Skeletal muscle satellite cell (primary cell): ENCODE results near the gene STARD13.

Experiments
- H3K27me3 ChIP-seq: 2 replicates; pipeline ENCODE4 v1.7.0; 2013; ENCODE audit warnings: low read length; ENCODE audit not compliant: control insufficient read depth, insufficient read depth
- H3K36me3 ChIP-seq: 2 replicates; pipeline ENCODE4 v1.7.0; 2013; ENCODE audit warnings: mild to moderate bottlenecking, control low read depth, low read length; ENCODE audit not compliant: insufficient read depth
- H3K4me1 ChIP-seq: 2 replicates; pipeline ENCODE4 v1.7.0; 2013; ENCODE audit warnings: low read length; ENCODE audit not compliant: control insufficient read depth, insufficient read depth
- H3K4me2 ChIP-seq: 2 replicates; pipeline ENCODE4 v1.7.0; 2013; ENCODE audit warnings: mild to moderate bottlenecking, low read length
- H3K4me3 ChIP-seq: 2 replicates; pipeline ENCODE4 v1.7.0; 2013; ENCODE audit warnings: low read length
- H3K9ac ChIP-seq: 2 replicates; pipeline ENCODE4 v1.7.0; 2013; ENCODE audit warnings: mild to moderate bottlenecking, low read depth, low read length, moderate library complexity
- H3K9me3 ChIP-seq: replicated peaks from 2 replicates; pipeline ENCODE4 v1.7.0; 2013; ENCODE audit warnings: mild to moderate bottlenecking, control low read depth, low read length

Gene STARD13

DNA sequence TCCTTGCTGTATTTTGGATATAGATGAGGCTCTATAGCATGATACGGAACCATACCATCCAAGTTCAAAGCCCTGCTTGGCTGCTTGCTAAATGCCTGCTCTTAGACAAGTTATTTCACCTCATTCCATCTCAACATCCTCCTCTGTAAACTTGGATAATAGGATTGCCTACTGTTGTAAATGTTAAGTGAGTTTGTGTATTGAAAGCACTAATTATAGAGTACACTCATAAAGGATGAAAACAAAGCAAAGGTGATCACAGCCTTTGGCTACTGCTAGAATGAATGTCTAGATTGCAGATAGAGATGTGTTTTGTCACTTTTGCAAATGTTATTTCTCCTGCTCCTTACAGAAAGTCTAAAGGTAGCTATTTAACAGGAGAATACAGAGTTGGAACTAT, 34.3 kb upstream of the STARD13 start:
- no peaks in the 10 kb centered on the region for H3K27me3 ChIP-seq
- peaks cover 3% of the 10 kb centered on the region for H3K9me3 ChIP-seq
- no peaks in the 10 kb centered on the region for H3K36me3 ChIP-seq
- H3K4me1 ChIP-seq: peaks cover 34% of the 10 kb centered on the region
- no peak overlapping the region for H3K9ac ChIP-seq
- no peak overlapping the region for H3K4me3 ChIP-seq
- H3K4me2 ChIP-seq: no peak overlapping the region

DNA sequence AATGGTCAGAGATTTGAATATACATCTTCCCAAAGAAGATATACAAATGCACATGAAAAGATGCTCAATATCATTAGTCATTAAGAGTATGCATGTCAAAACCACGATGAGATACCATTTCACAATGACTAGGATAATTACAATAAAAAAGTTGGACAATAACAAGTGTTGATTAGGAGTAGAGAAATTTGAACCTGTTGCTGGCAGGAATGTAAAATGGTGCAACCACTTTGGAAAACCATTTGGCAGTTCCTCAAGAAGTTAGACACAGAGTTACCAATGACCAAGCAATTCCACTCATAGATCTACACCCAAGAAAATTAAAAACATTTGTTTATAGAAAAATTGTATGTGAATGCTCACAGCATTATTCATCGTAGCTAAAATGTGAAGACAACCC, 33.2 kb upstream of the STARD13 start:
- Histone ChIP-seq H3K4me1 (peaks cover 23% of the 10 kb centered on the region), H3K9ac (no peak overlapping the region), H3K4me3 (no peak overlapping the region), H3K4me2 (no peak overlapping the region), H3K9me3 (peaks cover 3% of the 10 kb centered on the region), H3K36me3 (no peaks in the 10 kb centered on the region), H3K27me3 (no peaks in the 10 kb centered on the region)

GRCh38 chr13:33318037-33318436, 32.5 kb upstream of the STARD13 start:
- Histone ChIP-seq H3K4me1 (peaks cover 16% of the 10 kb centered on the region), H3K4me3 (no peak overlapping the region), H3K36me3 (no peaks in the 10 kb centered on the region), H3K4me2 (no peak overlapping the region), H3K9ac (no peak overlapping the region), H3K27me3 (no peaks in the 10 kb centered on the region), H3K9me3 (peaks cover 3% of the 10 kb centered on the region)

- Histone ChIP-seq H3K27me3 (no peaks in the 10 kb centered on the region), H3K4me2 (no peak overlapping the region), H3K4me3 (no peak overlapping the region), H3K9me3 (peaks cover 3% of the 10 kb centered on the region), H3K4me1 (peaks cover 15% of the 10 kb centered on the region), H3K9ac (no peak overlapping the region), H3K36me3 (no peaks in the 10 kb centered on the region)
Measured at GRCh38 chr13:33316890-33317289, 31.3 kb upstream of the STARD13 start.

DNA sequence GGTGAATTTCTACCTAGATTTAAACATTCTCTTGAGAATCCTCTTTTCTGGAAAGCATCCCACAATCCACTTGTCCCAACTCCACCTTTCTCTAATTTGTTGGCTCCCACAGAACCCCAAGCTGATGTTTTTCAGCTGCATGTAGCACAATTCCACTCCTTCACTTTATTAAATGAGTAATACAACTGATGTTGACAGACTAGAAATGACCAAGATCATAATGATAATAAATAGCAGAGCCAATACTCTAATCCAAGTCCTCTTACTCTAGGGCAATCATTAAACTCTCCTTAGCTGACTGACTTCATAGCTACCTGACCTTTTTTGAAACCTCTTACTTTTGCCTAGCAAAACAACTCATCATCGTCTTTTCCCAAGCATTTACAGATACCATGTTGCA, 27.9 kb upstream of the STARD13 start:
- H3K9me3 ChIP-seq: peaks cover 3% of the 10 kb centered on the region
- H3K4me2 ChIP-seq: no peak overlapping the region
- H3K4me3 ChIP-seq: no peak overlapping the region
- H3K4me1 ChIP-seq: peaks cover 8% of the 10 kb centered on the region
- no peaks in the 10 kb centered on the region for H3K27me3 ChIP-seq
- H3K9ac ChIP-seq: no peak overlapping the region
- H3K36me3 ChIP-seq: no peaks in the 10 kb centered on the region

GRCh38 chr13:33312861-33313212, 27.3 kb upstream of the STARD13 start:
- Histone ChIP-seq H3K36me3 (no peaks in the 10 kb centered on the region), H3K4me3 (no peak overlapping the region), H3K9ac (no peak overlapping the region), H3K4me2 (no peak overlapping the region), H3K9me3 (peaks cover 2% of the 10 kb centered on the region), H3K4me1 (peaks cover 8% of the 10 kb centered on the region), H3K27me3 (no peaks in the 10 kb centered on the region)

DNA sequence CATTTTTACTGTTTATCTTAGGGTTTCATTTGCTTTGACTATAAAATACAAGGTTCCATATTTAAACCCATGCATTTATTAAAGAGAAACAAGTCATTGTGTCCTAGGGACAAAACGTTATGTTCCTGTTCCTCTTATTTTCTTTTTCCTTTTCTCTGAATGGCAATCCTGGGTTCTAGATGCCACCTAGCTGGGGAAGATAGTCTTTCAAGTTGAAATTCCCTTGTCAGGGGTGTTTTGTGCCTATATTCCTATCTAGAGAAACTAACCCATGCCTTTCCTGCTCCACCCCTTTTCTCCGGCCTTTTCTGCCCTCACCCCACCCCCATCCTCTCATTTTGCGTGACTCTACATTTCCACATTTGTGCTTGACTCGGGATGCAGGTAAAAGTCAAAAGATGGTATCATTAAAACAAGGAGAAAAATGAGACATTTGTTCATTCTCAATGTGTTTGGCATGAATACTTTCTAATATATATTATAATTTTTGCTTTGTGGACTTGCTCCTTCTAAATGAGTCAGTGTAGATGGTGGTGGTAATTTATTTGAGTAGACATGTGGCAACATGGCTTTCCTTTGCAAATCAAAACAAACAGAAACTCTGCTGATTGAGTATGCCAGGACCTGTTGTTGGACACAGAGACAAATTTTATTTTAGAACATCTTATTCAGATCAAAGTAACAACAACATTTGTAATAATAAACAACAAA, 26.8 kb upstream of the STARD13 start:
- no peaks in the 10 kb centered on the region for H3K36me3 ChIP-seq
- H3K4me3 ChIP-seq: no peak overlapping the region
- no peaks in the 10 kb centered on the region for H3K27me3 ChIP-seq

GRCh38 chr13:33311040-33311439, 25.5 kb upstream of the STARD13 start:
- H3K4me3 ChIP-seq: no peak overlapping the region
- H3K27me3 ChIP-seq: no peaks in the 10 kb centered on the region
- peaks cover 8% of the 10 kb centered on the region for H3K4me1 ChIP-seq
- H3K36me3 ChIP-seq: no peaks in the 10 kb centered on the region
- no peaks in the 10 kb centered on the region for H3K9me3 ChIP-seq
- no peak overlapping the region for H3K9ac ChIP-seq
- no peak overlapping the region for H3K4me2 ChIP-seq

More for the DNA sequence above, 26.8 kb upstream of the STARD13 start:
- H3K4me2 ChIP-seq: no peak overlapping the region
- no peaks in the 10 kb centered on the region for H3K9me3 ChIP-seq
- no peak overlapping the region for H3K9ac ChIP-seq
- H3K4me1 ChIP-seq: peaks cover 8% of the 10 kb centered on the region

GRCh38 chr13:33310245-33311038, 24.9 kb upstream of the STARD13 start:
- no peaks in the 10 kb centered on the region for H3K9me3 ChIP-seq
- peaks cover 8% of the 10 kb centered on the region for H3K4me1 ChIP-seq
- H3K36me3 ChIP-seq: no peaks in the 10 kb centered on the region
- H3K9ac ChIP-seq: no peak overlapping the region
- H3K4me2 ChIP-seq: no peak overlapping the region
- no peaks in the 10 kb centered on the region for H3K27me3 ChIP-seq
- H3K4me3 ChIP-seq: no peak overlapping the region

DNA sequence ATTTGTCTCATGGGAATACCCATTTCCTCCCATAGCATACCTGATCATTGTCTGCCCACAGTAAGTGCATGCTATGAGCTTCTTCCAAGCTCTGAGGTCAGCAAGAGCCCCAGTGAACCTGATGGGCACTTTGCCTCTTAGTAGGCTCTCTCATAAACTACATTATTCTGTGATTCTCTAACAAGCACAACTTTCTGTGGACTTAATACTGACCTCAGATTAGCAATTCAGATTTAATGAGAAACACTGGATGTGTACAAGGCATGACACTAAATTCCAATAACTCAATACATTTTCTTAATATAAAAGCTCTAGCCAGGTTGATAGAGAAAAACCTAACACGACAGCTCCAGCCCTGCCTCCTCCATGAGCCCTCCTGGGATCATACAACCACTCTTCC, 23.3 kb upstream of the STARD13 start:
- peaks cover 8% of the 10 kb centered on the region for H3K4me1 ChIP-seq
- no peaks in the 10 kb centered on the region for H3K9me3 ChIP-seq
- no peaks in the 10 kb centered on the region for H3K27me3 ChIP-seq
- no peak overlapping the region for H3K9ac ChIP-seq
- H3K4me3 ChIP-seq: no peak overlapping the region
- H3K36me3 ChIP-seq: no peaks in the 10 kb centered on the region
- no peak overlapping the region for H3K4me2 ChIP-seq

DNA sequence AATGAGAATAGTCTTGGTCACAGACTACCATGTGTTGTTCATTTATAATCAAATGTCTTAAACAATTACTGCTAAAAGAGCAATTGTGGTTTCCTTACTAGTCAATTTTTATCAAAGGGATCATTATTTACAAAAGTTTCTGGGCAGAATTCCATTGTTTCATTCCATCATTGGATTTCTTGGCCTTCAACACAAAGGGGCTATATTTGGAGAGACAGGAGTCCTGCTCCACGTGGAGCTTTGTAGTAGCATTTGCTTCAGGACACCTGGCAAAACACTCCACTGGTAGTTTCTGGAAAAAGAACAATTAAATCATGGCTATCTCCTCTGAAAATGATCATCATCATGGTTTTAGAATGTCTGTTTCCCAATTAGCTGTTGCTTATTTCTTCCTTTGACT, 22.3 kb upstream of the STARD13 start:
- H3K36me3 ChIP-seq: no peaks in the 10 kb centered on the region
- H3K9ac ChIP-seq: no peak overlapping the region
- no peak overlapping the region for H3K4me3 ChIP-seq
- H3K4me1 ChIP-seq: peaks cover 6% of the 10 kb centered on the region
- H3K27me3 ChIP-seq: no peaks in the 10 kb centered on the region
- H3K4me2 ChIP-seq: no peak overlapping the region
- H3K9me3 ChIP-seq: no peaks in the 10 kb centered on the region
